ENCODE results near the gene SYTL4.

GRCh38 chrX:100745205-100745604 lies 13.3 kb upstream of the SYTL4 start:
- no peak for TF ChIP-seq CTCF (conservative IDR thresholded peaks at IDR 0.05)
- no peak for TF ChIP-seq EZH2 (IDR thresholded peaks at IDR 0.05; ENCODE audit: low read depth)
